ENCODE data around the gene MEIOB.
"Not testable (repeated sequence)": the region's sequence is repeated elsewhere in the genome, so short reads cannot be mapped to it uniquely, and the experiment has no call there.

MEIOB gene

GRCh38 chr16:1815461-1815860 is 56.5 kb downstream of the MEIOB start:
- Histone ChIP-seq H3K4me3 (ENCODE audit: insufficient read depth, low read depth, low read length) (no peak overlapping the region), H3K9me3 (ENCODE audit: control insufficient read depth, low read length) (no peaks in the 10 kb centered on the region), H3K36me3 (ENCODE audit: control insufficient read depth, insufficient read depth, low read length) (no peaks in the 10 kb centered on the region), H3K27me3 (ENCODE audit: control insufficient read depth, insufficient read depth, low read length, poor library complexity, severe bottlenecking) (no peaks in the 10 kb centered on the region), H3K4me1 (ENCODE audit: control insufficient read depth, insufficient read depth, low read length) (peaks cover 5% of the 10 kb centered on the region), H3K27ac (ENCODE audit: insufficient read depth, low read depth, low read length, poor library complexity, severe bottlenecking) (no peak overlapping the region)
- WGBS, 2 experiments: 93 to 95% methylated on average over 11 of the region's 11 CpGs

- Histone ChIP-seq H3K9me3 (ENCODE audit: control insufficient read depth, low read length) (no peaks in the 10 kb centered on the region), H3K4me3 (ENCODE audit: insufficient read depth, low read depth, low read length) (no peak overlapping the region), H3K4me1 (ENCODE audit: control insufficient read depth, insufficient read depth, low read length) (peaks cover 5% of the 10 kb centered on the region), H3K36me3 (ENCODE audit: control insufficient read depth, insufficient read depth, low read length) (no peaks in the 10 kb centered on the region), H3K27ac (ENCODE audit: insufficient read depth, low read depth, low read length, poor library complexity, severe bottlenecking) (no peak overlapping the region), H3K27me3 (ENCODE audit: control insufficient read depth, insufficient read depth, low read length, poor library complexity, severe bottlenecking) (no peaks in the 10 kb centered on the region)
- 45 to 47% methylated on average over 17 of the region's 17 CpGs for WGBS, 2 experiments
Observed at GRCh38 chr16:1812732-1813163, 59.2 kb downstream of the MEIOB start.

DNA sequence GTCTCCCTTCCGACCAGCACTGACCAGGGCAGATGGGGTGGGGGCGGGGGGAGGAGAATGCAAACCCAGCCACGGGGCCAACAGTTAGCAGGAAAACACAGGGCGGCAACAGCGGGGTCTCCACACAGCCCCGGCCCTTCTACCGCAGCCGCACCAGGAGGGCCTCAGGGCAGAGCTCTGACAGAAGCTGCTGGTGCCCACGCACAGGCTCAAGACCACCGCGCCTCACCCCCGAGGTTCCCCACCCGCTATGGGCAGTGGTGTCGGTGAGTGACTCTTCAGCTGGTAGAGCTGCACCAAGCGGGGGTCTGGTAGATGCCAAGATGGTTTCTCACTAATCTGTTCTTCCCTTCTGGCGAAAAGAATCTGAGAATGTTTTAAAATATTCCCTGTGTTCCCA is 61.4 kb downstream of the MEIOB start:
- WGBS, 2 experiments: 93% methylated on average over 16 of the region's 16 CpGs
- Histone ChIP-seq H3K36me3 (ENCODE audit: control insufficient read depth, insufficient read depth, low read length) (no peaks in the 10 kb centered on the region), H3K27ac (ENCODE audit: insufficient read depth, low read depth, low read length, poor library complexity, severe bottlenecking) (no peak overlapping the region), H3K9me3 (ENCODE audit: control insufficient read depth, low read length) (no peaks in the 10 kb centered on the region), H3K27me3 (ENCODE audit: control insufficient read depth, insufficient read depth, low read length, poor library complexity, severe bottlenecking) (no peaks in the 10 kb centered on the region), H3K4me3 (ENCODE audit: insufficient read depth, low read depth, low read length) (no peak overlapping the region), H3K4me1 (ENCODE audit: control insufficient read depth, insufficient read depth, low read length) (peaks cover 5% of the 10 kb centered on the region)

DNA sequence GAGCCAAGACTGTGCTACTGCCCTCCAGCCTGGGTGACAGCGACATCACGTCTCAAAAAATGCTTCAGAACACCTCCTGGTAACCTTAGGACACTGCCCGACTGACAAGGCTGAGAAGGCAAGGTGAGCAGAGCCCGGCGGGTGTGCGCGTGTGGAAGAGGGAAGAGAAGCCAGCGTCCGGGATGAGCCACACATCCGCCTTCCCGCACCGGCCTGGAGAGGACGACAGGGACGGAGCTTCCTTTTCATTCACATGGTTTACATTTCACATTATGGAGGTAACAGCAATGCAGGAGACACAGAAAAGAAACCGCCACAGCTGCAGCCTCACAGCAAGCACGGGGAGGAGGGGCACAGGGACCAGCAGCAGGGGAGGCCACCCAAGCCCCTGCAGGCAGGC is 61.9 kb downstream of the MEIOB start:
- Histone ChIP-seq H3K4me1 (ENCODE audit: control insufficient read depth, insufficient read depth, low read length) (peaks cover 5% of the 10 kb centered on the region), H3K9me3 (ENCODE audit: control insufficient read depth, low read length) (no peaks in the 10 kb centered on the region), H3K36me3 (ENCODE audit: control insufficient read depth, insufficient read depth, low read length) (no peaks in the 10 kb centered on the region), H3K27ac (ENCODE audit: insufficient read depth, low read depth, low read length, poor library complexity, severe bottlenecking) (no peak overlapping the region), H3K4me3 (ENCODE audit: insufficient read depth, low read depth, low read length) (no peak overlapping the region), H3K27me3 (ENCODE audit: control insufficient read depth, insufficient read depth, low read length, poor library complexity, severe bottlenecking) (no peaks in the 10 kb centered on the region)
- 95 to 97% methylated on average over 16 of the region's 16 CpGs for WGBS, 2 experiments

GRCh38 chr16:1809281-1809801 is 62.6 kb downstream of the MEIOB start:
- no peaks in the 10 kb centered on the region for H3K36me3 ChIP-seq (ENCODE audit: control insufficient read depth, insufficient read depth, low read length)
- H3K27ac ChIP-seq (ENCODE audit: insufficient read depth, low read depth, low read length, poor library complexity, severe bottlenecking): no peak overlapping the region
- H3K27me3 ChIP-seq (ENCODE audit: control insufficient read depth, insufficient read depth, low read length, poor library complexity, severe bottlenecking): no peaks in the 10 kb centered on the region
- no peaks in the 10 kb centered on the region for H3K9me3 ChIP-seq (ENCODE audit: control insufficient read depth, low read length)
- H3K4me1 ChIP-seq (ENCODE audit: control insufficient read depth, insufficient read depth, low read length): peaks cover 5% of the 10 kb centered on the region
- 64 to 69% methylated on average over 28 of the region's 28 CpGs for WGBS, 2 experiments
- H3K4me3 ChIP-seq (ENCODE audit: insufficient read depth, low read depth, low read length): no peak overlapping the region

DNA sequence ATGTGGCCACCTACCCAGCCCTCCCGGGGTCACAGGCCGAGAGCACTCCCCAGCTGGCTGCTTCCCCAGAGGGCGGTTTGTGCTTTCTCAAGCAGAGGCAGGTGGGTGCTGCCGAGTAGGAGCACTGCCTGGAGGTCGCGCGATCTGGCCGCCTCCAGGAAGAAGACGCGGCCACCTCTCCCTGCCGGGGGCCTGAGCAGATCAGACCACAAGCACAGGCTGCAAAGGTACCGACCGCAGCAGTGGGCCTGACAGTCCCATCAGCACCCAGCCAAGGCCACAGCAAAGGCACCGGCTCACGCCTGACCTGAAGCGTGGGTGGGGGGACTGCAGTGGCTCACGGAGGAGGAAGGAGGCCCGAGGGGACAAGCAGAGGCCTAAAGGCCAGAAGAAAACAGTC is 63.3 kb downstream of the MEIOB start:
- Histone ChIP-seq H3K9me3 (ENCODE audit: control insufficient read depth, low read length) (no peaks in the 10 kb centered on the region), H3K4me3 (ENCODE audit: insufficient read depth, low read depth, low read length) (no peak overlapping the region), H3K36me3 (ENCODE audit: control insufficient read depth, insufficient read depth, low read length) (no peaks in the 10 kb centered on the region), H3K27me3 (ENCODE audit: control insufficient read depth, insufficient read depth, low read length, poor library complexity, severe bottlenecking) (no peaks in the 10 kb centered on the region), H3K27ac (ENCODE audit: insufficient read depth, low read depth, low read length, poor library complexity, severe bottlenecking) (no peak overlapping the region), H3K4me1 (ENCODE audit: control insufficient read depth, insufficient read depth, low read length) (peaks cover 5% of the 10 kb centered on the region)
- 80% methylated on average over 18 of the region's 18 CpGs for WGBS, 2 experiments

DNA sequence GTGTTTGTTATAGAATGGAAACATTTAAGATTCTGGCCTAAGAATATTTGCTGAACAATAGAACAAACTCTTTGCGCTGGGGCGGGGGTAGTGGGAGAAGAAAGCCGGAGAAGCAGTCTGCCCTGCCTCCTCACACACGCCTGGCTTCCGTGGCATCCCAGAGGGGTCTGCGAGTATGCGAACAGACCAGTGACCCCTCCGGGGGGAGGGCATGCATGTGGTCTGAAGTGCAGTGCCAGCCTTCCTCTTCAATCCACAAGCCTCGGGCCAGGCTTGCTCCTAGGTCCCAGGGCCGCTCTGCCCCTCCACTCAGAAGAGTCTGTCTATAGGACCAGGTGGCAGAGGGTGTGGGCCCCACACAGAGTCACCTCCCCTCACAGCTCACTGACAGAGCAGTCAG is 64.3 kb downstream of the MEIOB start:
- H3K36me3 ChIP-seq (ENCODE audit: control insufficient read depth, insufficient read depth, low read length): no peaks in the 10 kb centered on the region
- H3K4me1 ChIP-seq (ENCODE audit: control insufficient read depth, insufficient read depth, low read length): peaks cover 2% of the 10 kb centered on the region
- H3K9me3 ChIP-seq (ENCODE audit: control insufficient read depth, low read length): no peaks in the 10 kb centered on the region
- H3K27ac ChIP-seq (ENCODE audit: insufficient read depth, low read depth, low read length, poor library complexity, severe bottlenecking): no peak overlapping the region
- no peaks in the 10 kb centered on the region for H3K27me3 ChIP-seq (ENCODE audit: control insufficient read depth, insufficient read depth, low read length, poor library complexity, severe bottlenecking)
- no peak overlapping the region for H3K4me3 ChIP-seq (ENCODE audit: insufficient read depth, low read depth, low read length)
- WGBS, 2 experiments: 85 to 86% methylated on average over 10 of the region's 10 CpGs

- no peaks in the 10 kb centered on the region for H3K36me3 ChIP-seq (ENCODE audit: control insufficient read depth, insufficient read depth, low read length)
- no peaks in the 10 kb centered on the region for H3K4me1 ChIP-seq (ENCODE audit: control insufficient read depth, insufficient read depth, low read length)
- H3K4me3 ChIP-seq (ENCODE audit: insufficient read depth, low read depth, low read length): no peak overlapping the region
- WGBS, 2 experiments: 84 to 86% methylated on average over 10 of the region's 10 CpGs
- H3K27me3 ChIP-seq (ENCODE audit: control insufficient read depth, insufficient read depth, low read length, poor library complexity, severe bottlenecking): no peaks in the 10 kb centered on the region
- H3K9me3 ChIP-seq (ENCODE audit: control insufficient read depth, low read length): no peaks in the 10 kb centered on the region
- no peak overlapping the region for H3K27ac ChIP-seq (ENCODE audit: insufficient read depth, low read depth, low read length, poor library complexity, severe bottlenecking)
Observed at GRCh38 chr16:1800701-1801100, 71.3 kb downstream of the MEIOB start.

- H3K9me3 ChIP-seq (ENCODE audit: control insufficient read depth, low read length); H3K4me3 ChIP-seq (ENCODE audit: insufficient read depth, low read depth, low read length); H3K27ac ChIP-seq (ENCODE audit: insufficient read depth, low read depth, low read length, poor library complexity, severe bottlenecking); H3K4me1 ChIP-seq (ENCODE audit: control insufficient read depth, insufficient read depth, low read length); H3K36me3 ChIP-seq (ENCODE audit: control insufficient read depth, insufficient read depth, low read length); H3K27me3 ChIP-seq (ENCODE audit: control insufficient read depth, insufficient read depth, low read length, poor library complexity, severe bottlenecking): not testable (repeated sequence)
- 74 to 81% methylated on average over 4 of the region's 5 CpGs for WGBS, 2 experiments
Observed at GRCh38 chr16:1799263-1799662, 72.7 kb downstream of the MEIOB start.

DNA sequence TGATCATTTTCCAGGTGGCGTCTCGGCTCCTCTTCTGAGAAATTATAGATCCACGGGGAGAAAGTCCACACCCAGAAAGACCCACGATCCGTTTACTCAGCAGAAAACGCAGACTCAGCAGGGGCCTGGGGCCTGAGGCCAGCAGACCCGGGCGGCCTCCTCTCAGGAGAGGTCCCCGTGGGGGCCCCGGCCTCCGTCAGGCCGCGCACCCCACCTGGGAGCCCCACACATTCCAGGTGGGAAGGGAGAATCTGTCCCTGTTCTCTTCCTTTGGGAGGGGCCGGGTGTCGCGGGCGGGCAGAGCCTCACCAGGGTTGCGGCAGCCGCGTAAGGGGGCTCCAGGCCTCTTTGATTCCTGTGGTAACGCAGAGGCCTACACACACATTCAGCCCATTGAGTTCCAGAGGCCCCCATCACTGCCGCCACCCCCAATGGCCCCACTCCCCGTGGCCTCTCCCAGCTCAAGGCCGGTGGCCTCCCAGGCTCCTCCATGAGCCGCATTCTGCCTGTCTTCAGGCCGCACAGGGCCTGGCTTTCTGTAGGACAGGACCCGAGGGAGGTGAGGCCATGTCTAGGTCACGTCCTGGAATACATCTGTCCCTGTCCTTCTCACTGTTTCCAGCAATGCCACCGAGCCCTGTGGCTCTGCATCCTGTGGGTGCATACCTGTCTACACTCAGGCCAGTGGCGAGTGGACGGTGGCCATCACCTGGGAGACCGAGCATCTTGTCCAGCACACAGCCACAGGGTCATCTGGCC is 76.9 kb downstream of the MEIOB start:
- no peaks in the 10 kb centered on the region for H3K27me3 ChIP-seq (ENCODE audit: control insufficient read depth, insufficient read depth, low read length, poor library complexity, severe bottlenecking)
- H3K4me3 ChIP-seq (ENCODE audit: insufficient read depth, low read depth, low read length): no peak overlapping the region
- WGBS, 2 experiments: 92 to 93% methylated on average over 32 of the region's 32 CpGs
- H3K36me3 ChIP-seq (ENCODE audit: control insufficient read depth, insufficient read depth, low read length): no peaks in the 10 kb centered on the region
- no peaks in the 10 kb centered on the region for H3K4me1 ChIP-seq (ENCODE audit: control insufficient read depth, insufficient read depth, low read length)
- no peaks in the 10 kb centered on the region for H3K9me3 ChIP-seq (ENCODE audit: control insufficient read depth, low read length)
- H3K27ac ChIP-seq (ENCODE audit: insufficient read depth, low read depth, low read length, poor library complexity, severe bottlenecking): no peak overlapping the region

Measured in ectodermal cell (in vitro differentiated cells).